Retina (tissue), 1 donor: ENCODE data around the gene IGFLR1.
A peak's percentile ranks its signal among the peaks of the same experiment; 100 is the strongest.
"Not testable (repeated sequence)": the region's sequence is repeated elsewhere in the genome, so short reads cannot be mapped to it uniquely, and the experiment has no call there.

ENCODE experiments used
- DNase-seq: peaks from one replicate; pipeline ENCODE4 v3.0.0-alpha.2; 2016

IGFLR1 gene

DNA sequence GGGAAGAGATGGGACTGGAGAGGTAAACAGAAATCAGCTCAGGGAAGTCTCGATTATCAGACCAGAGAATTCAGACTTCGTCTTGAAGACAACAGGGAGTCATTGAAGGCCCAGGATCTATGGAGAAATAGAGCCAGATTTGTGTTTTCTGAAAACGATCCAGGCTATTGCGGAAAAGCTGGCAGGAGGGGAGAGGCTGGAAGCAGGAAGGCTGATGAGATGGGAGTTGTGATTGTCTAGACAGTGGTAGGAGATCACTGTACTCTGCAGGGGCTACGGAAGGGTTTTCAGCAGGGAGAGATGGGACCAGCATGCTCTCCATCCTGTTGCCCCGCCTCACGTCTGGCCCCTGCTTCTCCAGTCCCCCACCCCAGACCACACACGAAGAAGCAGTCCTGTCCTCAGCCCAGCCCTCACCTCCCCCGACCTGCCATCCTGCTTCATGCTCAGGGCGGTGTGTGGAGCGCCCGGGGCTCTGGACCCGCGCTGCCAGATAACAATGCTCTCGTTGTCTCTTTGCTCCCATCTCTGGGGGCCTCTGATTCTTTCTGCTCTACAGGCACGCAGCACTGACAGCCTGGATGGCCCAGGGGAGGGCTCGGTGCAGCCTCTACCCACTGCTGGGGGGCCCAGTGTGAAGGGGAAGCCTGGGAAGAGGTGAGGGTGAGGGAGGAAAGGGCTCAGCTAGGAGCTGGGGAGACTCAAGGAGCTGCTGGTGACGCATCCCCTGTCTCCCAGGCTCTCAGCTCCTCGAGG is 35.0 kb upstream of the IGFLR1 start:
- DNase-seq = peak; percentile 84

DNA sequence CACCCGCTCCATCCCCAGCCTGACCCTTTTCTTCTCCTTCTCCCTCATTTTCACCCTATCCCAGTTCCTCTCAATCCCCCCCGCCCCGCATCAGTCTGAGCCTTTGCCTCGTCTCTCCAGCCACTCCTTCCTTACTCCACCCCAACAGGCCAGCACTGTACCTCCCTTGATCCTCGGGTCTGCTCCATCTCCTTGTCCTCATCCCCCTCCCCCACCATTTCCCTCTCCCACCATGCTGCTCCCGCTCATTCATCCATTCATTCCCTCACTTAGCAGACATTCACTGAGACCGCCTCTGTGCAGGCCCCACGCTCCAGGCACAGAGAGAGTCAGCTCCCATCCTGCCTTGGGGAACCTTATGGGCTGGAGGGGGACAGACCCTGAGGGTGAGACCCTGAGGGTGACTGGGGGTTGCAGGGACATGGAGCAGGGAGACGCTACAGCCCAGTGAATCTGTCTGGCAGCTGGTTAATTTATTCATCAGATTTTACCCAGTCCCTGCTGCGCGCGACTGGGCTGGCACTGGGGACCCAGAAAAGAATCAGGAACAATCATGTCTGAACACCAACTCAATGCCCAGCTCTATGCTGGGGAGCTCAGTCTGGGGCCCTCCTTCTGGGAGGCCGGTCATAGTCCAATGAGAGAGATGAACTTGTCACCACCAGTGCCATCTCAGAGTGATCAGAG is 34.0 kb upstream of the IGFLR1 start:
- DNase-seq = peak; percentile 67

DNA sequence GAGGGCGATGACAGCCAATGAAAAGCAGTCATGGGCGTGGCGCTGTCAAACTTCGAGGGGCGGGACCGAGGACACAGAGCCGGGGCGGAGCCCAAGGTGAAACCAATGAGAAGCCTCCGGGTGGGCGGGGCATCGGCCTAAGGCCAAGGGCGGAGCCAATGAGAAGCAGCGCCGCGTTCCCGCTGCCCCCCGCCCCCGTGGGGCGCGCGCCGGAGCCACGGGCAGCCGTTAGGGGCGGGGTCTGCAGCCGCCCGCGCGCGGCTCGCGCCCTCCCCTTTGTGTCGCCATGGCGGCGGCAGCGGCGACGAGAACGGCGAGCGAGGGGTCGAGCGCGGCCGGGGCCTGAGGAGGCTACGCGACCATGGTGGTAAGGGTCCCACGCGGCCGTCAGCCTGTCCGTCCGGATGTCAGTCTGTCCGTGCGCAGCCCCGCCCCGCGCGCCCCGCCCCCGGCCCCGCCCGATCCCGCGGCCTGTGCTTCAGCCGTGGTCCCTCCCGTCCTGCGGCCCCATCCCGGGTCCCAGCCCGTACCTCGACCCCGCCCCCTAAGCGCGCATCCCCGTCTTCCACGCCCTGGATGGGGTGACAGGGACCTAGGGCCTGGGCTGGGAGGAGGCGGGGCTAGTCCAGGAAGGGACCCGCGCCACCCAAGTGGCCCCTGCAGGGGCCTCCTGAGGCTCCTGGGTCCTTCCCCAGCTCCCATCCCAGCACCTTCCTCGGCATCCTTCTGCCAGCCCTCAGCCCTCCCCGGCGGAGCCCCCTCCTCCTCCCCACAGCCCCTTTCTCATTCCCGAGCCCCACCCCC is 33.2 kb upstream of the IGFLR1 start, which contains the start of gene ARHGAP33:
Gene ARHGAP33, plus strand, starts transcription at position 267 of the 804 bp plus-strand sequence. Its CDS starts 95 bp downstream, at position 362.
- peak; percentile 96 for DNase-seq

DNA sequence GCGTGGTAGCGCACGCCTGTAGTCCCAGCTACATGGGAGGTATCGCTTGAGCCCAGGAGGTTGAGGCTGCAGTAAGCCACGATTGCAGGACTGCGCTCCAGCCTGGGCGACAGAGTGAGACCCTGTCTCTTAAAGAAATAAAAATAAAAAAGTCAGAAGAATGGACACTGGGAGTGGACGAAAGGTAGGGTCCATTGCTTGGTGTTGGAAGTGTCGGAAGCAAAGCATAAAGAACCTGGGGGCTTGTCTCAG is 32.7 kb upstream of the IGFLR1 start:
- no peak for DNase-seq

DNA sequence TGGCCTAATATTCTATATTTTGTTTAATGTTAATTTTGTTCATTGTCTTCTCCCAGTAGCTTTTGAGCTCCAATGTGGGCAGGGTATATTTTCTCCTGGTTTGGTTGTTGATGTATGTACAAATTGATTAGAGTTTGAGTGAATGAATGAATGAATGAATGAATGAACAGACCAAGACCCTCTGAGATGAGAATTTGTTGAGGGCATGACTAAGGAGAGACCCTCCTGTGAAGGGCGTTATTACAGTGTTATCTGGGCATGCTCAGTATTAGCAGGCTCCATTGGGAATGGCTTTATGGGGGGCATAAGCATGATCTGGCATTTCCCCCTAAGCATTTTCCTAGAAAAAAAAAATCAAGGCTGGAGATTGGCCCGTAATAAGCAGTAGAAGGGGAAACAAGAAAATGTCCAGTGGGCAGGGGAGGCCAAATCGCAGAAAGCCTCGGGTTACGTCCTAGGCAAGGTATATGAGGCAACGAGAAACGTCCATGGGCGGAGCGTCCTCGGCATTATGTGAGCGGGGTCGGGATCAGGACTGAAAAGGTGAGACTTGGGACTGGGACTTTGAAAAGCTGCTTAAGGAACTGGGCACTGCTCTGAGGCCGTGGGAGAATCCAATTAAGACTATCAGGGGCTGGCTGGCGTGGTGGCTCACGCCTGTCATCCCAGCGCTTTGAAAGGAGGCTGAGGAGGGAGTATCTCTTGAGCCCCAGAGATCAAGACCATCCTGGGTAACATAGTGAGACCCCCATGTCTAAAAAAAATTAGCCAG is 32.2 kb upstream of the IGFLR1 start:
- DNase-seq = no peak

DNA sequence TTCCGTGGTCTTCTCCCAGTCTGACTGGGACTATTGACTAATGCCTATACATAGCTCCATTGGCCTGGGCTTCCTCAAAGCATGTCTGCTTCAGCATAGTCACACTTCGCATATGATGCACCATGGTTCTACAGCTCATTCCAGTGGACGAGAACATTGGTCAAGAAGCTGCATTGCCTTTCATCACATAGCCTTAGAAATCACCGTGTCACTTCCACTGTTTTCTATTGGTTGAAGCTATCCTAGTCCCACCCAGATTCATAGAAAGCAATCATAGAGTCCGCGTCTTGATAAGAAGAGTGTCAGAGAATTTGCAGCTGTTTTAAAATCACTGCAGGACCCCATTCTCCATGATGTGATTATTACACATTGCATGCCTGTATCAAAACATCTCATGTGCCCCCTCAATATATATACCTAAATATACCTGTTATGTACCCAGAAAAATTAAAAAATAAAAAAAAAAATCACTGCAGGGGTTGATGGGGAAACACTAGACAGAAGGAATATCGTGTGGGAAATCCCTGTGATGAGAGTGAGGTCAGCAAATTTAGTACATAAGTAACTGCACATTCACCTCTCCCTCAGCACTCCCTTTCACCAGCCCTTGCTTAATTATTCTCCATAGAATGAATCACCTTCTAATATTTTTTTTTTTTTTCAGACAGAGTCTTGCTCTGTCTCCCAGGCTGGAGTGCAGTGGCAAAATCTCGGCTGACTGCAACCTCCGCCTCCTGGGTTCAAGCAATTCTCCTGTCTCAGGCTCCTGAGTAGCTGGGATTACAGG is 31.0 kb upstream of the IGFLR1 start:
- no peak for DNase-seq

DNA sequence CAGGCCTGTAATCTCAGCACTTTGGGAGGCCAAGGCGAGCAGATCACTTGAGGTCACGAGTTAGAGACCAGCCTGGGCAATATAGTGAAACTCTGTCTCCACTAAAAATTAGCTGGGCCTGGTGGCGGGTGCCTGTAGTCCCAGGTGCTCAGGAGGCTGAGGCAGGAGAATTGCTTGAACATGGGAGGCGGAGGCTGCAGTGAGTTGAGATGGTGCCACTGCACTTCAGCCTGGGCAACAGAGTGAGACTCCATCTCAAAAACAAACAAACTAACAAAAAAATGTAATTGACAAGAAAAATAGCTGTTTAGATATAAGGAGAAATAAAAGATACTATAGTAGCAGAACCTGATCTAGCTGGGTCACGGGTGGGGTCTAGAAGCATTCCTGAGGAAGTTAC is 30.1 kb upstream of the IGFLR1 start:
- DNase-seq = not testable (repeated sequence)

DNA sequence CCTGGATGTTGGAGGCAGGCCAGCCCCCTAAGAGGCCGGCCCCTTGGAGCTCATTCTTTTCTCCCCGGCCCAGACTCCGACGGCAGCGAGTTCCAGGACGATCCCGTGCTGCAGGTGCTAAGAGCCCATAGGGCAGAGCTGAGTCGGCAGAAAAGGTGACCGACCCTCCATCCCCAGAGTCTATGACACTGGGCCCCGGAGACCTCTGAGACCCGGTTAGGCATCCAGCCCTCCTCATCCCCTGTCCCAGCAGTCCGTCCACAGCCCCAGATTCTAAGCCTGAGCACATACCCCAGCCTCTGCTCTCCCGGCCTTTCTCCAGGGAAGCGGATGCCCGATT is 25.8 kb upstream of the IGFLR1 start:
- no peak for DNase-seq

DNA sequence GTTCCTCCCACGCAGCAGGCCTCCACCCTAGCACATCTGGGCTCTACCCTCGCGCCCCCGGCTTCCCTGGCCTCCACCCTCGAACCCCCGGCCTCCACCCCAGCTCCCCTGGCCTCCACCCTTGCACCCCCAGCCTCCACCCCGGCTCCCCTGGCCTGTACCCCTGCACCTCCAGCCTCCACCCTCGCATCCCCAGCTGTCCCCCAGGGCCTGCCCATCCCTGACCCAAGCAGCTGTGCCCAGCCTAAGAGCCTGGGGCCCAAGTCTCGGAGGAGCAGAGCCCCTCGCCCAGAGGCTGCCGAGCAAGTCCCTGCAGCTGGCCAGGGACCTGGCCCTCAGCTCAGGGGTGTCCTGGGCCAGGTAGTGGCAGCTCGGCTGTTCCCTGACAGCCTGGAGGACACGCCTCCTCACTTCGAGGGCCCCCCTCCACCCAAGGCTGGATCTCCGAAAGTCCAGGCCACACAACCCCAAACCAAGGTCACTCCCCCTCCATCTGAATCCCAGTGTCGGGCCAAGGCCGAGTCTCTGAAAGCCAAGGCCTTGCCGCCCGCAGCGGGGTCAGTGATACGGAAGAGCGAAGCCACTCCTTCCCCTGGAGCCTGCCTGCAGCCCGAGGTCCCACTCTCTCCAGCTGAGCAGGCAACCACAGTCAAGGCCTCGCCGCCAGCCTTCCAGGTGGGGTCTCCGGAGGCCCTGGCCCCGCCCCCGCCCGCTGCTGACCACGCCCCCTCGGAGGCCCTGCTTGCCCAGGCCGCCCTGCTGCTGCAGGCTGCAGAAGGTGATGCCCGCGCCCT is 25.2 kb upstream of the IGFLR1 start:
- peak; percentile 60 for DNase-seq

DNA sequence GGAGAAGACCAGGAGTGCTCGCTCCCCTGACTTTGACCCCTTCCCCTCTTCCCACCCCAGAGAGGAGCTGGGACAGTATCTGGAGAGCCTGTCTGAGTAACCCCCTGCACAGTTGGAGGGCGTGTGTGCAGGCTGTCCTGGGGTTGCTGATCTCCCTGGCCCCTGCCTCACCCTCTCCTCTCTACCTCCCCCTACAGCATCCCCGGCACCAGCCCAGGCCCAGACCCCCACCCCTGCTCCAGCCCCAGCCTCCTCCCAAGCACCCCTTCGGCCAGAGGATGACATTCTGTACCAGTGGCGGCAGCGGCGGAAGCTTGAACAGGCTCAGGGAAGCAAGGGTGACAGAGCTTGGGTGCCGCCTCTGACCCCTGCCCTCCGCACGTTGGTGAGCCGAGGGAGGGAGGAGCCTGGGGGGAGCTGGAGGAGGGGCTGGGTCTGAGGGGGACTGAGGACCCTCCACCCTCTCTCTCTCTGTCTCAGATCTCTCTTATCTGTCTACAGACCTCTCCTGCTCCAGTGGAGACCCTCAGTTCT is 24.4 kb upstream of the IGFLR1 start:
- DNase-seq = no peak

DNA sequence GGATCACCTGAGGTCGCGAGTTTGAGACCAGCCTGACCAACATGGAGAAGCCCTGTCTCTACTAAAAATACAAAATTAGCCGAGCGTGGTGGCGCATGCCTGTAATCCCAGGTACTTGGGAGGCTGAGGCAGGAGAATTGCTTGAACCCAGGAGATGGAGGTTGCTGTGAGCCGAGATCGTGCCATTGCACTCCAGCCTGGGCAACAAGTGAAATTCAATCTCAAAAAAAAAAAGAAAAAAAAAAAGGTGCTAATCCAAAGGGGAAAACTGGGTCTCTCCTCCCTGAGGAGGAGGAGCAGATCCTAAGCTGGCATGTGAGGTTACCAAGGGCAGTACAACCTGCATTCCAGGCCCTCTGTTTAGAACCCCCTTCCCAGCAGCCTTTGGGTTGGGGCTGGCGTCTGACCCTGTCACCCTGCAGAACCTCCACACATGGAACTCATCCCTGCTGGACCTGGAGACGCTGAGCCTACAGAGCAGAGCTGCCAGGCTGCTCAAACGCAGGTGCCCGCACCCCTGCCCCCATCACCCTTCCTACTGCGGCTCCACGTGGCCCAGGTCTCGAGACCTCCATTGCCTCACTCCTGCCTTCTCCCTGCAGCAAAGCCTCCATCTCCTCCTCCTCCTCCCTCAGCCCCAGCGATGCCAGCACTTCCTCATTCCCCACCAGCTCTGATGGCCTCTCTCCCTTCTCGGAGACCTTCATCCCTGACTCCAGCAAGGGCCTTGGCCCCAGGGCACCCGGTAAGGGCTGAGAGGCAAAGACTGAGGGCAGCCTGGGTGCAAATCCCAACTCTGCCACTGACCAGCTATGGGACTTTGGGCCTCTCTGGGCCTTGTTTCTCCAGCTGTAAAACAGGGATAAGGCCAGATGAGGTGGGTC is 22.4 kb upstream of the IGFLR1 start:
- DNase-seq = no peak

DNA sequence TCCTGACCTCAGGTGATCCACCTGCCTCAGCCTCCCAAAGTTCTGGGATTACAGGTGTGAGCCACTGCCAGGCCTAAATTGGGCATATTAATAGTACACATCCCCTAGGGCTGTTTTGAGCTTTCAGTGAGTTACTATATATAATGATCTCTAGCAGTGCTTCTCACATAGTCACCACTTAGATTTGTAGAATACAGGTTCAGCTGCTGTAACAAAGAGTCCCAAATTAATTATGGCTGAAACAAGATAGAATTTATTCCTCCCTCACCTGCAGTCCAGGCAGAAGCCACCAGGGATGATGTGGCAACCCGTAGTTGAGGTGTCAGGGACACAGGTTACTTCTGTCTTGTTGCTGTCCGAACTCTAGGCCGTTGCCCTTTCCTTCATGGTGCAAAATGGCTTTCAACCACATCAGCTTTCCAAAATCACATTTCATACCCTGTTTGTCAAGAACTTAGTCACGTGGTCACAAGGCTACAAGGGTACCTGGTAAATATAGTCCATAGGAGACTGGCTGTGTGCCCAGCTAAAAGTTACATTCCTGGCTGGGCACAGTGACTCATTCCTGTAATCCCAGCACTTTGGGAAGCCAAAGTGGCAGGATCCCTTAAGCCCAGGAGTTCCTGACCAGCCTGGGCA is 18.6 kb upstream of the IGFLR1 start:
- no peak for DNase-seq

DNA sequence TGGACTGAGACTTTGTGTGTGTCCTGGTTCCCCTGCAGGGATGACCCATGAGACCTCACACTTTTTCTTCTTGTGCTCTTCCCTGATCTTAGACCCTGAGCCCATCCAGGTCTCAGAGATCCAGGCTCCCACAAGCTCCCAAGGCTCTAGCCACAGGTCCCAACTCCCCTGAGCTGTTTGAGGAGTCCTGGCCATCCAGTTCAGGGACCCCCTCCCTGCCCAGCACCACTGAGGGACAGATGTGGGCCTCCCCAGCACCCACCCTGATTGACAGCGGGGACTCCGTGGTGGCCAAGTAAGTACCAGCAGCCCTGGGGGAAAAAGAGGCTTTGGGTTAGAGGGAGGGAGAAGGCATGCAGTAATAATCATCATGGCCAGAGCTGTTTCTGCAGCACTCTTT is 17.4 kb upstream of the IGFLR1 start:
- DNase-seq = no peak

DNA sequence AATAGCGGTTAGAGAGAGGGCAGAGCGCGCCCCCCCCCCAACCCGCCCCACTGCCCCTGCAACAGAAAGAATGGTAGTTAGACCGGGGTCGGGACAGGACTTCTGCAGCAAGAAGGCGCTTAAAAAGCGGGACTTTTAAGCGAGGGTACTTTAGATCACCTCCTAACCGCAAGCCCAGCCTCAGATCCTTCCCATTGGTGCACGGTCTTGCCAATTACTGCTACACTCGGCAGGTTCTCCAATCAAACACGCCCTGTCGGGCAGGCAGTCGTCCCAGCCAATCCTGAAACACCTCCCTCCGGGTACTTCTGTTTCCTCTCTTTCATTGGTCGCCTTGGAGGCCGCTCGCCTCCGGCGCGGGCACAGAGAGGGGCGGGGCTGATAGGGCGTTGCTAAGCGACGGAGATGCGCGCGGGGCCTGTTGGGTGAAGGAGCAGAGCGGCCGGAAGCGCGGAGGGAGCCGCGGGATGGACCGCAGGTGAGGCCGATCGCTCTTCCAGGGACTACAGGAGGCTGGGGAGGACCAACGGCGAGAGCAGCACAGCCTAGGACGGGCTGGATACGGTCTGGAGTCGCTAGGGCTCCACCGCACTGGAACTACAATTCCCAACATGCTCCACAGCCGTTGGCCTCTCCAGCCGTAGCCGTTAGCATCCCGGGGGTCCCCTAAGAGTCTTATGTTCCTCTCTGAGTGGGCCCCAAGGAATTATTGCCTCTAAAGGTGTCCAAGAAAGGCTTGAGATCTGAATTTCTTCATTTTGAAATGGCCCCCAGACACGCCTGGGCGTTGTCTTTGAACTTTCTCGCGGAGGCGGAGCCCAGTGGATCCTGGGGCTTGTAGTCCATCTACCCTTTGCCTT is 15.7 kb upstream of the IGFLR1 start, which contains the start of gene PROSER3:
Gene PROSER3, plus strand, starts transcription at position 428 of the 860 bp plus-strand sequence. Its CDS starts 40 bp downstream, at position 468.
- DNase-seq = peak; percentile 100

DNA sequence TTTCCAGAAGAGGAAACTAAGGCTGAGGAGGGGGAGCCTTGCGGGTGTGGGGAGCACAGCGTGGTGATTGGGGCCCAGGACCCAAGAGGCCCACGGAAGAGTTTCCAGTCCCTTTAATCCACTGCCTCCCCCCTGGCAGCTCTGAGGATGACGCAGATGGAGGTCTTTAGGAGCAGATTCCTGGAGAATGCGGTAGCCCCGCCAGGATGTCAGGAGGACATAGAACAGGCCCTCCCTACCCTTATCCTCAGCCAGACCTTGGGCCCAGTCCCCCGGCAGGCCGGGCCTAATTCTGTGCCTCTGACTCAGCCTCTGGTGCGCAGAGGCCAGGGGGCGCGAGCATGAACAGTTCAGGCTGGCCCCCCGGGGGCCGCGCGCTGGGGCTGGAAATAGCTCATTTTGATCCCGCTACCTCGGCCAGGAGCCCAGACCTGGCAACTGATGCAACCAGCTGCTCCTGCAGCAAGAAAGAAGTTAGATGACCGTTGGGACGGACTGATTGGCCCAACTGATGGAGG is 15.0 kb upstream of the IGFLR1 start:
- no peak for DNase-seq

DNA sequence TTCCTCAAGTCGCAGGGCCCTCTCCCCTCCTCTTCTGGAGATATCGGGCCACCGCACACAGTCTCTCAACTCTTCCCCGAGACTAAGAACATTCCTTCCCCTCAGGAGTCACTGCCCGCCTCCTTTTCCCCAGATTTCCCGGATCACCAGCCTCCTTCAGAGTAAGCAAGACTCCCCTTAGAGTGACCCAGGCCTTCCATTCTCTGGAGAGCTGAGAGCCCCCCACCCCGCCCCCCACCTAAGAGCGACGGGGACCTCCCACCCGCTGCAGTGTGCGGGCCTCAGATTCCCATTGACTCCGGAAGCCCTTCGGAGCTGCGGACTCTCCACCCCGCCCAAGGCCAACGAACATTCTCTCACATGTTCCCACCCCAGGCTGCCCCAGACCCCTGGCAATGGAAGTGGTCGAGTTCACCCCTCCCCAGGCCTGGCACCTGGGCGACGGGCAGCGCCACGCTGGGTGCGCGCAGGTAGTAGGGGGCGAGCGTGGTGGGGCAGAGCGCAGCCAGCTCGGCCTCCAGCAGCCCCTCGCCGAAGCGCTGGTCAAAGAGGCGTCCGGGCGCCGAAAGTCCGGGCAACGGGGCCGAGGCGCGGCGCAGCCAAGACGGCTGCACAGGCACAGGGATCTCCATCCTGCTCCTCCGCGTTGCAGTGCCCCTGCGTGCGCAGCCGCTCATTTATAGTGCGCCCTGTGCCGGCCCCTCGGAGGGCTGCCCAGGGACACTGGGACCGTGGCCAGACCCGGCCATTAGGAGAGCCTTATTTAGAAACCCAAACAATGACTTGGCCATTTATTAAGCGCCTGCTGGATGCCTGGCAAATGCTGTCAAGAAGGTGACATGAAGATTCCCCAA is 14.4 kb upstream of the IGFLR1 start, which contains the start of gene HSPB6:
Gene HSPB6, minus strand, starts transcription at position 653 of the 854 bp plus-strand sequence. Its CDS starts 21 bp downstream, at position 632.
- DNase-seq = peak; percentile 55
